Islet of Langerhans (tissue), 1 donor: ENCODE results near the gene C2CD3.
"Not testable (repeated sequence)": the region's sequence is repeated elsewhere in the genome, so short reads cannot be mapped to it uniquely, and the experiment has no call there.

ENCODE experiments used
- FAIRE-seq: peaks from one replicate; lab custom pipeline; 2011; peaks lifted over from hg19 to GRCh38; lab: Jason Lieb, UNC

The C2CD3 gene

DNA sequence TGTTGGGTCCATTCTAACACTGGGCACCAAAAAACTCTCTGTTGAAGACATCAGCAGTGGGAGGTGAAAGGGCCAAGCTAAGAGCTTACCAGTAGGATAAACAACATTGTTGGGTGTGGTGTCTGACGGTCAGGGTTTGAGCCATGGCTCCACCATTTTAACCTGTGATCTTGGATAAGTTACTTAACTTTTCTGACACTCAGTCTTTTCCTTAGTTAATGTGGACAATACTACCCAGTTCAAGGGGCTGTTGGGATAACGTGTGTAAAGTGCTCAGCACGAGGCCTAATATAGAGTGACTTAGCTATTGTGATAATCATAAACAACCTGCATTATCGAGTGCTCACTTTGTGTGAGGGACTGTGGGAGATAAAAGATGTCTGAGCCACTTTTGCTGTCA, 168.0 kb downstream of the C2CD3 start:
- FAIRE-seq, result no peak

DNA sequence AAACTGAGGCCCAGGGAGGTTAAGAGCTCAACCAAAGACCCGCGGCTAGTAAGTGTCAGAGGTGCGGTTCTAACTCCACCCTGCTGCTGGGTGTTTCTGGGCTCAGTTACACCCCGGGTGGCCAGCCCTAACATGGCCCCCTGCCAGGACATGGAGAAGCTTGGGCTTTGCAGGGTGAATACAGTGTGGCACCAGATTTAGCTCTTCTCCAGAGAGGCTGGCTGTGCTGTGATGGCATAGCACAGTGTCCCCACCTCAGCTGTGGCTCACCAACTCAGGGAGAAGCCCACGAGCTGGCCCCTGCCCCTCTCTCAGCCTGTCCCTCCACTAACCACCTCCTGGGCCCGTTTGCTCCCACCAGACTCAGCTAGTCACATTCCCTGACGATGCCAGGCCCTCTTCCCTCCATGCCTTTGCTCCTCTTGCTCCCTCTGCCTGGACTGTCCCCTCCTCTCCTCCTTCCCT, 168.9 kb downstream of the C2CD3 start:
- no peak for FAIRE-seq

DNA sequence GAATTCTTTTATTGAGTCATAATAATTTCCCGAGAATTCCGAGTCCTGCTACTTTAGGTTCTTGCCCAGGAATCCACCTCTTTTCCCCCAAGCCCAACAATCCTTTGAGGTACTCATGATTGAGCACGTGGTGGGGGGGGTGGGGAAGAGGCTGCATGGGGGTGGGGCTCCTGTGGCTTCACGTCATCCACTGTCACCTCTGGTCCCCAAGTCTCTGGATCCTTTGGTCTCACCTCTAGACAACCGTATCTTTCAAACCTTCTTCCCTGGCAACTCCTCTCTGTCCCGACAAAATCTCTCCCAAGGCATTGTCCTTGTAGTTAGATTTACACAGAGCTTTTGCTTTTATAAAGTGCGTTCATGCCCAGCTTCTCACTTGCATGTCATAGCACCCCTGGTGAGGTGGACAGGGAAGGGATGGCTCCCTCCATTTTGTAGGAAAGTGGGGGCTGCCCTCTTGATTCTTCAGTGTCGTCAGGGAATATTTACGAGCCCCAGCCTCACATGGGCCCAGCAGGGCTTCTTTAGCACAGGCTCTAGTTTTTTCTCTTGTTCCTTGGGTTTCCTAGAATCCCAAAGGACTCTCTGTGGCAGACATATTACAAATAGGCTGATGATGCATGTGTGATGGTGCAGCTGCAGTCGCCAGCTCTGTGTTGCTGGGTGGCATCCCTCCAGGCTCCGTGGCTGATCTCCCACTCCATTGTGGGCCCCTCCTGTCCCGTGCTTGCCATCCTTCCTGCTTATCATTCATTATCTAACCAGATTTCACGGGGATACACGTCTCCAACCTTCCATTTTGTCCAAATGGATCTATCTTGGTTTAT, 170.3 kb downstream of the C2CD3 start:
- no peak for FAIRE-seq

DNA sequence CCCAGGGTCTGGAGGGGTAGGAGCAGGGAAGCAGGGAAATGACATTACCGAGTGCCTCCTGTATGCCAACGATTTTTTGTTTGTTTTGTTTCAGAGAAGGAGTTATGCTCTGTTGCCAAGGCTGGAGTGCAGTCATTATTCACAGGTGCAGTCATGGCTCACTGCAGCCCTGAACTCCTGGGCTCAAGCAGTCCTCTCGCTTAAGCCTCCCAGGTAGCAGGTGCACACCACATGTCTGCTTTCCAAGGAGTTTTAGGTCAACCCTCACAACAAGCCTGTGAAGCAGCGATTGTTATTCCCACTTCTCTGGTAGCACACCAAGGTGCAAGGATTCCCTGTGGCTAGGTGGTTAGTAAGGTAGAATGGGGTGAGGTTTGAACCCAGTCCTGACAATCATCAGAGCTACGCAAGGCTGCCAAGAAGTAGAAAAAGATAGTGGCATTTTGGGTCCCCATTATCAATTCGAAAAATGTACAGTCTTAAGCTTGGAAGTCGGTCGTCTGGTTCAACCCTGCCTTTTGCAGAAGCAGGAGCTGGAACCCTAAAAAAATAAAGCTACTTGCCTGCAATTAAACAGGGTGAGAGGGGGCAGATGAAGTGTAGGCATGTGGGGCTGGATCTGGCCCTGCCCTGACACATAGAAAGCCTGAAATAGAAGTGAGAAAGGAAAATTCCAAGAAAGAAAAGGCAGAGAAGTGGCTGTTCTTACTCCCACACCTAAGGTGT, 171.1 kb downstream of the C2CD3 start:
- FAIRE-seq, result no peak

DNA sequence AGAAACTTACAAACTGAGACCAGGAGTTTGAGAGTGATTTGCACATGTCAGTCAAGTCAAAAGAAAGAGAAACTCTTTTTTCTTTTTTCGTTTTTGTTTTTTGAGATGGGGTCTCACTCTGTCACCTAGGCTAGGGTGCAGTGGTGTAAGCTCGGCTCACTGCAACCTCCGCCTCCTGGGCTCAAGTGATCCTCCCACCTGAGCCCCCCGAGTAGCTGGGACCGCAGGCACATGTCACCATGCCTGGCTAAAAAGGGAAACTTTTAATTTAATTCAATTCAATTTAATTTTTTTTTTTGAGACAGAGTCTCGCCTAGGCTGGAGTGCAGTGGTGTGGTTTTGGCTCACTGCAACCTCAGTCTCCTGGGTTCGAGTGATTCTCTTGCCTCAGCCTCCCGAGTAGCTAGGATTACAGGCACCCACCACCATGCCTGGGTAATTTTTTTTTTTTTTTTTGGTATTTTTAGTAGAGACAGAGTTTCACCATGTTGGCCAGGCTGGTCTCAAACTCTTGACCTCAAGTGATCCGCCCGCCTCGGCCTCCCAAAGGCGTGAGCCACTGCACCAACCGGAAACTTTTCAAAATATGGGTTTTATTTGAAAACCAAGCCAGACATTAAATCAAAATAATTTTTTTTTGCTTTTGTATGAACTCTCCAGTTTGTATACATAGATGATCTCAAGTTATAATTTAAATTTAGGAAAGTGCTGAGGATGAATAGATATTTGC, 171.8 kb downstream of the C2CD3 start:
- FAIRE-seq, result no peak

DNA sequence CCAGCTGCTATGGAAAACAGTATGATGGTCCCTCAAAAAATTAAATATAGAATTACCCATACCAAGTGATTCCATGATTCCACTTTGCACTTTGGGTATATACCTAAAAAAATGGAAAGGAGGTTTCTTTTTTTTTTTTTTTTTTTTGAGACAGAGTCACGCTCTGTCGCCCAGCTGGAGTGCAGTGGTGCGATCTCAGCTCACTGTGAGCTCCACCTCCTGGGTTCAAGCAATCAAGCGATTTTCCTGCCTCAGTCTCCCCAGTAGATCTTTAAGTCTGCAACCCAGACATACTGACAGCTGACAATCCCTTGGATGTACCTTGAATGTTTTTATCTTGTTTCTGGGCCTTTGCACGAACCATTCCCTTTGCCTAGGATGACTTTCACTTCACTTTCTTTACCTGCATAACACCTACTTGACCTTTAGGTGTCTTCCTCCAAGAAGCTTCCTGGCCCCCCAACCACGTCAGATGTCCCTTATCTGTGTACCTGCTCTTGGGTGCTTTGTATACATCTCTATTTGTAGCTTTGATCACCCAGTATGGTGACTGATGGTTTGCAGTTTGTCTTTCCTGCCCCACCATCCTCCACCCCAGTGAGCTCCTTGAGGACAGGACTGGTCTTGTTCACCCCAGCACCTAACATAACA, 173.6 kb downstream of the C2CD3 start:
- no peak for FAIRE-seq

DNA sequence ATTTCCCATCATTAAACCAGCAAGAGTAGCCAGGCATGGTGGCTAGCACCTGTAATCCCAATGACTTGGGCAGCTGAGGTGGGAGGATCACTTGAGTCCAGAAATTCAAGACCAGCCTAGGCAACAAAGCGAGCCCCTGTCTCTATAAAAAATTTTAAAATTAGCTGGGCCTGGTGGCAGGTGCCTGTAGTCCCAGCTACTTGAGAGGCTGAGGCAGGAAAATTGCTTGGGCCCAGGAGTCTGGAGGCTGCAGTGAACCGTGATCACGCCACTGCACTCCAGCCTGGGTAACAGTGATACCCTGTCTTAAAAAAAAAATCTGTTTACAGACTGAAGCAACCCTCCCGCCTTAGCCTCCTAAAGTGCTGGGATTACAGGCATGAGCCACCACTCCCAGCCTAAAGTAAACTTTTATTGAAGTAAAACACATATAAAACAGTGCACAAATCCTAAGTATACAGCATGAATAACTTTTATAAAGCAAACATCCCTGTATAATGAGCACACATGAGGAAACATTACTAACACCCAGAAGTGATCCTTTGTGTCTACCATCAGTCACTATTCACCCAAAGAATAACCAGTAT, 174.5 kb downstream of the C2CD3 start:
- no peak for FAIRE-seq

DNA sequence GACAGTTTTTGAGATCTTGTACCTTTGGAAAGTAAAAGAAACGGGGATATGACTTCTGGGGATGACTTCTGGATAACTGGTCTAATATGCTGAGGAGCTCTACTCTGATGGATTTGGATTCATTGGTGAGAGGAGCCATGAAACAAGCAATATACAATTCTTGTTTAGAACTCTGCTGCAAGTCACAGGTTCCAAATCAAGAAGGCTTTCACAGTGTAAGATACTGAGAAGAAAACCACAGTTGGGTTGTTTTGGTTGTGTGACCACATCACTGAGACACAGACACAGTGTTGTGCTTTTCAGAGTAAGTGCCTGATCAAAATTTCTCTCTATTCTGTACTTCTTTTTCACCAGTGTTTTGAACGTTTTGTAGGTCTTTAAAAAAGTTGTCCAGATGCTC, 175.1 kb downstream of the C2CD3 start:
- no peak for FAIRE-seq

DNA sequence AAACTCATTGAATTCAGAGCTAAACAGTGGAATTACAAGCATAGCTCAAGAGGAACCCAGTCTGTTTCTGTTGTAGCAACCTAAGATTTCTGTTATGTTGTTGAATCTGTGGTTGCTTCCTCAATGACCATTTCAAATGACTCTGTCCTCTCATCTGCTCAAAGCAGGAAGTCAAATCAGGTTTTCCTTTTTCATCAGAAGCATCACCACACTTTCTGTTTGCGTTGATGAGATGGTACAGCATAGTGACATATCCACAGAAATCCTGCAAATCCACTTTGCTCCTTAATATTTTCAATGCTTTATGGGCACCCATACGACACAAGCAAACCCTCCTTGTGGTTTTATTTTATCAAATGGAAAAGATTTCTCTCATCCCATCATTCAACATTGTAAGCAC, 175.6 kb downstream of the C2CD3 start:
- FAIRE-seq, result no peak

DNA sequence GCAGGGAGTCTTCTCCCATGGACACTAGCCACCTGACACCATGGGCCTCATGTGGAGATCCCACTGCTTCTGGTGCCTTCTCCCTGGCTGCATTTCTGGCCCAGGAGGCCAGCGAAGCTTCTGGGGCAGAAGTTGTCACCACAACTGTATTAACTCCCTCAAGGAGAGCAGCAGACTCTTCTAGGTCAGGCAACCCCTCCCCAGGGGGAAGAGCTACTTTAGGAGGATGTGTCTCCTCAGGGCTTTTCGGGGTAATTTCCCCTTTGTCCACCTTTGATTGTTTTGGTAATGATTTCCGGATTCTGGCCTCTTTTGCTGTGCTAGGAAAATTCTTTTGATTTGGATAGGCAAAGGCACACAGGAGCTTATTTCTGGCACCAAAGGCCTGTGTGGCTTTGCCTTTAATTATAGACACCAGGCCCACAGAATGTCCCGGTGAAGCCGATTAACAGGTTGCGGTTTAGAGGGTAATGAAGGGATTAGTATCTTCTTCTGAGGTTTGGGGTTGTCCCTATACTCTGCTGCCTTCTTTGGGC, 179.3 kb downstream of the C2CD3 start:
- no peak for FAIRE-seq

DNA sequence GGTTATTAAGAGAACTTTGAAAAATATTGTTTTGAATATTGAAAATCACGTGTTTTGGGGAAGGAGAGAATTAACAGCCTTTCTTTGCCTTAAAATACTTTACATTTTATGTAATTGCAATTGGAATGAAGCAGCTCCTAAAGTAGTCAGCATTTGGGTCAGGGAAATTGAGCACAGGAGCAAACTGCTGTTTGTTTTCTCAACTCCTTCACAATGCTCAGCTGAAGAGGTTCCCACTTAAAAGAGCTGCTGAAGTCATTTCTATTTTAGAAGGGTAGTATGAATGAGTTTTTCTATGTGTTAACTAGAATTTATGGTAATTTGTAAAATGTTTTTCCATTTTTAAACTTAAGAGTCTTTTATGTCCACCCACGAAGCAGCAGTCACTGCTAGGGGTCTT, 180.1 kb downstream of the C2CD3 start:
- no peak for FAIRE-seq

DNA sequence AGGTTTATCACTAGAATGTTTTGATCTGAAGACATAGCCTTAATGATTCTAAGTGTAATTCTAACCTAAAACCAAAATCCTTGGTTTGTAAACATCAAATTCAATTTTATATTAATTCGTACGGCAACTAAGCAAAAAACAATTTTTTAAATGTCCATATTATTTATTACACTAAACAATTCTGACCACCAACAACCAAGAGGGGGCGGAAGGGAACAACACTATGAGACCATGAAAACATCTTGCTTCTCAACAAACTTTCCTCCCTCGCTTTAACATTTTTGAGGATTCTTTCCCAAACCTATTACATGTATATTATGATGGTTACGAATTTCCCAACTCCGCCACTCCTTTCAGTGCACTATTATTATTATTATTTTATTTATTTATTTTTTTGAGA, 181.6 kb downstream of the C2CD3 start:
- FAIRE-seq, result no peak

DNA sequence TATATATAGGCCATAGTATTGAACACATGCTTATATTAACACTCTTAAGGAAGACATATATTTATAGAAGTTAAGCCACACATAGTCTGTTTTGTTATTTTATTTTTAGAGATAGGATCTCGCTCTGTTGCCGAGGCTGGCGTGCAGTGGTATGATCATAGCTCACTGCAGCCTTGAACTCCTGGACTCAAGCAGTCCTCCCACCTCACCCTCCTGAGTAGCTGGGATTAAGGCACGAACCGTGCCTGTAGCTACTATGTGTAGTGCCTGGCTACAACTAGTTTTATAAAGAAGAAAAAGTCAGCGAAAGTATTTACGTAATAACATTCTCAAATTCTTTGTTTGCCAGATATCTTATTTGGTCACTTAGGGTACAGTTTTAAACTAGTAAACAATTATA, 182.6 kb downstream of the C2CD3 start:
- no peak for FAIRE-seq

DNA sequence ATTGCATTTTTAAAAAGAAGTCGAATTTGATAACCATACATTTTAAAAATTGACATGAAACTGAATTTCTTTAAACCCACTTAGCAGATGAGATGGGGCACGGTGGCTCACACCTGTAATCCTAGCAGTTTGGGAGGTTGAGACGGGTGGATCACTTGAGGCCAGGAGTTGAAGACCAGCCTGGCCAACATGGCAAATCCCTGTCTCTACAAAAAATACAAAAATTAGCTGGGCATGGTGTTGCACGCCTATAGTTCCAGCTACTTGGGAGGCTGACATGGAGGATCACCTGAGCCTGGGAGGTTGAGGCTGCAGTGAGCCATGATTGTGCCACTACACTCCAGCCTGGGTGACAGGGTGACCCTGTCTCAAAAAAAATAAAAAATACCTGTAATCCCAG, 185.1 kb downstream of the C2CD3 start:
- FAIRE-seq, result not testable (repeated sequence)

DNA sequence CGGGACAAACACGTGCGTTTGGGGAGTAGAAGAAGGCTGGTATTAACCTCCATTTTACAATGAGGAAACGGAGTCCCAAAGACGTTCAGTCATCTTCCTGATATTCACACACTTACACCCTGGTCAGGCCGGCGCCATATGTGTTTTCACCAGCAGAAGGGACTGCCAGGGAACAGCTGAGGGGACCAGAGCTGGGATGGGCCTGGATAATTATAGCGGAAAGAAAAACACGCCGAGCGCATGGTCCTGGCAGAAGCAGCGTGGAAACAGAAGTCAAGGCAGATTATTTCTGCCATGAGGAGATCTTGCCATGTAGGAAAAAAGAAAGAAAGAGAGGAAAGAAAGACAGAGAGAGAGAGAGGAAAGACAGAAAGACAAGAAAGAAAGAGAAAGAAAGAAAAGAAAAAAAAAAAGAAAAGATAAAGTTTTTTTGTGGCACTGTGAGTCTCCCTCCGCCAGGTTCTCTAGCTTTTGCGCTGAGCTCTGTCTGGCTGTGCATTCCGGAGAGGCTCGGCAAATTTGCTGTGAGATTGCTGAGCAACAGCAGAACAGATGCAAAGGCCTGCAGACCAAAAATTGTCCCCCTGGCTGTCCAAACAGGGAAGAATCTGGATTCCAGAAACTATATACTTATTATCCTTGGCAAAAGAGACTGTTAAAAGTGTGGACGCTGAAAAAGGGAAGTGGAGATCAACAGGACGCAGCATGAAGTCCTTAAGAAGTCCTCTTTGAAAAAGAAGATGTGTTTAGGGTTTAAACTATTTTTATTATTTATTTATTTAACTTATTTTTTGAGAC, 186.9 kb downstream of the C2CD3 start:
- no peak for FAIRE-seq

DNA sequence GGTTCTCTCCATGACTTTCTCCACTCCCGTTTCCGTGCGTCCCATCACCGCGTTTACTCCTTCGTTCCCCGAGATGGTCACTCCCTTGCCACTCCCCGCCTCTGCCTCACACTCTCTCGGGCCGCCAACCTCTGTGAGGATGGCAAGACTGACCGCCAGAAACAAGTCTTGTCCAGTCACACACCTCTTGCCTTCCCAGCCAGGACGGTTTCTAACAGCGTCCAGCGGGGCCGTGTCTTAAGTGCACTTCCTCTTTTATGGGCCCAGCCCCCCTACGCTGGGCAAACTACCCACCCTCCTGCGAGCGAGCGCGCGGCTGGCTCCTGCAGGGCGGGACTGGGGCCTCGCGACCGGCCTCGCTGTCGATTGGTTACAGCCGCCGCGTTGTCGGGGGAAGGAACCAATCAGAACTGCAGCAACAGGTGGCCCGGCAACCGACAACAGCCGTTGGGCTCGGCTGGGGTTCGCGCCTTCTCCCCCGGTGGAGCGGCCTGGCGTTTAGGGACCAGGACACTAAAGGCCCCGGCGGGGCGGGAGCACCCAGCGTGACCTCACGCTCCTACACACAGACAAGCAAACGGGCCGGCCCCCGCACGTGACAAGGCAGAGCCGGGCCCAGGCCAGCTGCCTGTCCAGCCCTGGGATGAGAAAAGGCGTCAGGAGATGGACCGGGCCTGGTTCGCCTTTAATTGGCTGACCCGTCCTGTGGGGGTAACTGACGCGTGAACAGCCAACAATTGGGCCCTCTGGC, 187.6 kb downstream of the C2CD3 start:
- no peak for FAIRE-seq

DNA sequence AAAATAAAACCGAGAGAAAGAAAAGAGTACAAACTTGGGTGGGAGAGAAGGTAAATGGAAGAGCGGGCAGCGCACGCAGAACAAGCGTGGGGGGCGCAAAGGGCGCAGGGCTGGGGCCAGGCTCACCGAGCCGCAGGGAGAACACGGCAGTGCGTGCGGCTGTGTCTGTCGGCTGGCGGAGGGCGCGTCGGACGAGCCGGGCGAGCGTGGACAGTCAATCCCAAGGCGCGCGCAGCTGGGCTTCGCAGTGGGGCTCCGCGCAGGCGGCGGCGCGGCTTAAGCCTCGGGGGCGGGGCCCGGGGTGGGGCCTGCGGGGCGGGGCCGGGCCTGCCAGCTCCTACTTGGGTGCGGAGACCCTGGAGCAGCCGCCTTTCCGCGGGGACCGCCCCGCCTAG, 188.2 kb downstream of the C2CD3 start, which contains the start of gene UCP2:
TSS of gene UCP2 (minus strand) at position 249 of the 395 bp plus-strand sequence. CDS start 4,465 bp downstream, outside the sequence.
- FAIRE-seq, result no peak

DNA sequence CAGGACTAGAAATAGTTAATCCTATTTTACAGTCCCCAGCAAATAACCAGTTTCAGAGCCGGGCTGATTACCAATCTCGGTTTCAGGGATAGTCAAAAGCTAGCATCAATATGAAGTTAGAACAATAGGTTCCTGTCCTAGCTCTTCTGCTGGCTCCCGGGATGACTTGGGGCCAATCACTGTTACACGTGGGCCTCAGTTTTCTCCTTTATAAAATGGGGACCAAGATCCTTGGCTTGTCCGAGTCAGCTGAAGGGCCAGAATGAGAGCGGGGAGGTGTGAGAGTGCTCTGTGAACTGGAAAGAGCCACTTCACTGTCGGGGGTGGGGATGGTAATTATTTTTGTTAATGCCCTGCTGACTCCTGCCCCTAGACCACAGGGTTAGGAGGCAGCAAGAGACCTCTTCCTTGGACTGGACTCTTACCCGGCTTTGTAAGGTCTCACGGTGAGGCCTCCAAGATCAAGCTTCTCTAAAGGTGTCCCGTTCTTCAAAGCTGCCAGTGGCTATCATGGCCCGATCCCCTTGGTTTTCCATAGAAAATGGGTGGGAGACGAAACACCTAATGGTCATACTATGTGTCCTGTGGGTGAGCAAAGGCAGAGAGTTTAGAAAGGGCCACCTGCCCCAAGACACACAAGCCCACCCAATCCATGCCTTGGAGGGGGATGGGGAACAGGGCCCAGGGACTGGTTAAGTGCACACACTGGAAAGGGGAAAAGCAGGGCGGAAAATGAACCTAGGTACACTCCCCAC, 189.6 kb downstream of the C2CD3 start:
- no peak for FAIRE-seq
